H1 (cell line): ENCODE data around the gene MAP3K10. TPM values are rescaled to one million over a fixed set of nuclear protein-coding genes. Genes with fewer than 3 reads are reported as not detected.

ENCODE experiments used
- CTCF ChIA-PET: fragments of 300-600 bp; sonication (Branson Sonifier 250); formaldehyde crosslinking; loops from one replicate; lab custom pipeline; 2021; ENCODE audit not compliant: partially characterized antibody; lab: Charles Lee
- POLR2A ChIA-PET: fragments of 300-600 bp; sonication (Branson Sonifier 250); formaldehyde crosslinking; loops from one replicate; lab custom pipeline; 2021; ENCODE audit warnings: inconsistent platforms; ENCODE audit not compliant: partially characterized antibody; lab: Charles Lee
- DNase-seq, 2 experiments: peaks; one replicate each; pipeline versions ENCODE4 v3.0.0 to v3.0.0-alpha.2; 2010 to 2022; ENCODE audit warnings: low spot score in 2 of 2, low read depth in 1 of 2, mixed read lengths in 1 of 2
- FAIRE-seq: peaks from 2 replicates; lab custom pipeline; 2011; peaks lifted over from hg19 to GRCh38; lab: Jason Lieb, UNC
- H2AFZ ChIP-seq: 2 replicates; pipeline ENCODE4 v1.8.1; 2012; ENCODE audit warnings: low read length, inconsistent platforms
- H2AK5ac ChIP-seq: 2 replicates; pipeline ENCODE4 v1.6.1; 2013; ENCODE audit warnings: low read depth, low read length
- H2BK120ac ChIP-seq: replicated peaks from 2 replicates; pipeline ENCODE3; 2013; ENCODE audit warnings: low read depth, low read length, inconsistent platforms
- H2BK12ac ChIP-seq: 2 replicates; pipeline ENCODE4 v1.6.1; 2013; ENCODE audit warnings: low read depth, low read length
- H2BK15ac ChIP-seq: 2 replicates; pipeline ENCODE4 v1.6.1; 2013; ENCODE audit warnings: low read length
- H2BK20ac ChIP-seq: 2 replicates; pipeline ENCODE4 v1.6.1; 2013; ENCODE audit warnings: low read length
- H2BK5ac ChIP-seq: 2 replicates; pipeline ENCODE4 v1.6.1; 2013; ENCODE audit warnings: low read depth, low read length
- H3K14ac ChIP-seq: 2 replicates; pipeline ENCODE4 v1.6.1; 2013; ENCODE audit warnings: inconsistent platforms; ENCODE audit not compliant: insufficient read length
- H3K18ac ChIP-seq: 2 replicates; pipeline ENCODE4 v1.6.1; 2013; ENCODE audit warnings: low read length; ENCODE audit errors: extremely low read depth
- H3K23ac ChIP-seq: 2 replicates; pipeline ENCODE4 v1.6.1; 2013; ENCODE audit warnings: inconsistent platforms; ENCODE audit not compliant: insufficient read length
- H3K23me2 ChIP-seq: 2 replicates; pipeline ENCODE4 v1.6.1; 2013; ENCODE audit warnings: low read depth, low read length
- H3K27ac ChIP-seq: 2 replicates; pipeline ENCODE4 v1.6.1; 2011; ENCODE audit warnings: low read depth, low read length, inconsistent platforms
- H3K27me3 ChIP-seq, 4 experiments: replicated peaks in 1 of 4; 1 replicate in 1 of 4; 2 replicates in 3 of 4; pipeline versions ENCODE4 v1.6.1 to v1.8.1; 2011 to 2013; ENCODE audit warnings: low read length in 3 of 4, mild to moderate bottlenecking in 3 of 4, inconsistent platforms in 2 of 4, mixed read lengths in 2 of 4, moderate library complexity in 1 of 4; ENCODE audit not compliant: control insufficient read depth in 3 of 4, insufficient read depth in 3 of 4; ENCODE audit errors: extremely low read depth in 1 of 4
- H3K36me3 ChIP-seq, 4 experiments: 2 replicates each; pipeline versions ENCODE4 v1.6.1 to v1.8.1; 2011 to 2013; ENCODE audit warnings: mild to moderate bottlenecking in 4 of 4, low read length in 3 of 4, moderate library complexity in 2 of 4, control low read depth in 1 of 4, inconsistent platforms in 1 of 4; ENCODE audit not compliant: insufficient read depth in 4 of 4, control insufficient read depth in 2 of 4
- H3K4ac ChIP-seq: replicated peaks from 2 replicates; pipeline ENCODE3; 2013; ENCODE audit warnings: low read length, low read depth, mixed read lengths, inconsistent platforms; ENCODE audit not compliant: insufficient read length
- H3K4me1 ChIP-seq, 4 experiments: replicated peaks in 1 of 4; 1 replicate in 1 of 4; 2 replicates in 3 of 4; pipeline versions ENCODE4 v1.6.1 to v1.8.1; 2011 to 2013; ENCODE audit warnings: low read length in 3 of 4, inconsistent platforms in 2 of 4, mixed read lengths in 1 of 4; ENCODE audit not compliant: insufficient read depth in 4 of 4, control insufficient read depth in 3 of 4
- H3K4me2 ChIP-seq, 2 experiments: 2 replicates each; pipeline versions ENCODE4 v1.6.1 to v1.8.1; 2011 to 2013; ENCODE audit warnings: low read depth in 2 of 2, low read length in 2 of 2, control low read depth in 1 of 2, inconsistent platforms in 1 of 2, mild to moderate bottlenecking in 1 of 2; ENCODE audit not compliant: insufficient read depth in 1 of 2
- H3K4me3 ChIP-seq, 4 experiments: fragments of 200-600, 300-600 bp in 1 of 4; sonication (generic), shearing (Covaris generic), sonication (Bioruptor Twin) in 1 of 4; 2 replicates each; pipeline versions ENCODE4 v1.5.1 to v1.8.1; 2011 to 2016; ENCODE audit warnings: low read length in 4 of 4, low read depth in 3 of 4, control low read depth in 2 of 4, inconsistent platforms in 2 of 4, mild to moderate bottlenecking in 2 of 4, mixed read lengths in 1 of 4, moderate library complexity in 1 of 4; ENCODE audit not compliant: insufficient read depth in 2 of 4; ENCODE audit errors: extremely low read depth in 1 of 4
- H3K56ac ChIP-seq: replicated peaks from 2 replicates; pipeline ENCODE3; 2013; ENCODE audit warnings: low read depth, mild to moderate bottlenecking, mixed read lengths, low read length, inconsistent platforms; ENCODE audit not compliant: insufficient read length
- H3K79me1 ChIP-seq: 2 replicates; pipeline ENCODE4 v1.6.1; 2013; ENCODE audit warnings: low read depth, low read length, control low read depth
- H3K79me2 ChIP-seq, 2 experiments: 2 replicates each; pipeline versions ENCODE4 v1.6.1 to v1.8.1; 2012 to 2013; ENCODE audit warnings: low read length in 2 of 2, mild to moderate bottlenecking in 2 of 2, inconsistent platforms in 1 of 2; ENCODE audit not compliant: insufficient read depth in 2 of 2, control insufficient read depth in 1 of 2
- H3K9ac ChIP-seq, 4 experiments: replicated peaks in 1 of 4; 1 replicate in 1 of 4; 2 replicates in 3 of 4; pipeline versions ENCODE4 v1.6.1 to v1.8.1; 2011 to 2013; ENCODE audit warnings: low read depth in 3 of 4, low read length in 3 of 4, control low read depth in 2 of 4, mild to moderate bottlenecking in 2 of 4, moderate library complexity in 2 of 4, inconsistent platforms in 1 of 4; ENCODE audit errors: extremely low read depth in 1 of 4
- H3K9me3 ChIP-seq, 2 experiments: 2 replicates each; pipeline versions ENCODE4 v1.6.1 to v1.8.1; 2012 to 2013; ENCODE audit warnings: mild to moderate bottlenecking in 2 of 2, moderate library complexity in 2 of 2, control low read depth in 1 of 2, inconsistent platforms in 1 of 2, low read depth in 1 of 2, low read length in 1 of 2, mixed read lengths in 1 of 2; ENCODE audit not compliant: insufficient read depth in 2 of 2
- H4K20me1 ChIP-seq, 2 experiments: replicated peaks in 1 of 2; 2 replicates each; pipeline versions ENCODE3 to v1.8.1; 2011 to 2013; ENCODE audit warnings: inconsistent platforms in 2 of 2, low read length in 2 of 2, mild to moderate bottlenecking in 1 of 2; ENCODE audit not compliant: insufficient read depth in 2 of 2, control insufficient read depth in 1 of 2
- H4K5ac ChIP-seq: 2 replicates; pipeline ENCODE4 v1.6.1; 2013; ENCODE audit warnings: low read length, low read depth, mixed read lengths, inconsistent platforms; ENCODE audit not compliant: insufficient read length
- H4K8ac ChIP-seq: 2 replicates; pipeline ENCODE4 v1.8.0; 2013; ENCODE audit warnings: mild to moderate bottlenecking, moderate library complexity, low read length, inconsistent platforms; ENCODE audit not compliant: insufficient read depth; ENCODE audit errors: extremely low read depth
- H4K91ac ChIP-seq: replicated peaks from 2 replicates; pipeline ENCODE3; 2013; ENCODE audit warnings: low read length, mixed read lengths, inconsistent platforms; ENCODE audit not compliant: insufficient read length
- ATF3 ChIP-seq: IDR thresholded peaks from 2 replicates; pipeline ENCODE4 v1.6.1; 2011; ENCODE audit warnings: low read depth, mild to moderate bottlenecking, low read length; ENCODE audit not compliant: insufficient read depth
- CBX5 ChIP-seq: fragments of 300-800, 300-1000 bp; sonication (generic); IDR thresholded peaks from 2 replicates; pipeline ENCODE4 v1.7.1; 2016; ENCODE audit warnings: antibody characterized with exemption, low read length, low read depth
- CEBPB ChIP-seq: IDR thresholded peaks from 2 replicates; pipeline ENCODE4 v1.6.1; 2012; ENCODE audit warnings: low read depth, low read length
- CTBP2 ChIP-seq: IDR thresholded peaks from 2 replicates; pipeline ENCODE4 v1.7.0; 2011; ENCODE audit warnings: borderline replicate concordance, mild to moderate bottlenecking, moderate library complexity, mixed read lengths, low read length; ENCODE audit not compliant: insufficient read depth, insufficient read length
- GABPA ChIP-seq: IDR thresholded peaks from 2 replicates; pipeline ENCODE4 v1.6.1; 2011; ENCODE audit warnings: mild to moderate bottlenecking, low read length, moderate library complexity, borderline replicate concordance; ENCODE audit not compliant: insufficient read depth
- MAX ChIP-seq: IDR thresholded peaks from 2 replicates; pipeline ENCODE4 v1.6.1; 2012; ENCODE audit warnings: inconsistent platforms
- NANOG ChIP-seq: IDR thresholded peaks from 2 replicates; pipeline ENCODE4 v1.6.1; 2011; ENCODE audit warnings: low read length, low read depth, mild to moderate bottlenecking, inconsistent platforms; ENCODE audit not compliant: insufficient read depth, poor library complexity, severe bottlenecking
- RBBP5 ChIP-seq: IDR thresholded peaks from 2 replicates; pipeline ENCODE4 v1.7.1; 2012; ENCODE audit warnings: low read depth, mild to moderate bottlenecking, inconsistent platforms, low read length, moderate library complexity, borderline replicate concordance
- RNF2 ChIP-seq: fragments of 200-900, 300-1000 bp; sonication (generic); IDR thresholded peaks from 2 replicates; pipeline ENCODE4 v1.7.1; 2016; ENCODE audit warnings: borderline replicate concordance, low read depth, mild to moderate bottlenecking, antibody characterized with exemption, low read length; ENCODE audit not compliant: poor library complexity, severe bottlenecking; ENCODE audit errors: missing control alignments
- SAP30 ChIP-seq: fragments of 300-600 bp; sonication (generic); IDR thresholded peaks from 2 replicates; pipeline ENCODE4 v1.7.1; 2012; ENCODE audit warnings: low read length, moderate library complexity, mild to moderate bottlenecking, inconsistent platforms; ENCODE audit not compliant: insufficient read depth, insufficient replicate concordance
- SIN3A ChIP-seq, 2 experiments: IDR thresholded peaks in 1 of 2; conservative IDR thresholded peaks in 1 of 2; 2 replicates each; pipeline ENCODE4 v1.6.1; 2011 to 2012; ENCODE audit warnings: low read length in 2 of 2, improper control_type of control experiment in 1 of 2, low read depth in 1 of 2, mild to moderate bottlenecking in 1 of 2
- SP4 ChIP-seq: IDR thresholded peaks from 2 replicates; pipeline ENCODE4 v1.6.1; 2012; ENCODE audit warnings: low read length, inconsistent platforms
- WGBS, 2 experiments: shearing (Covaris generic) in 1 of 2; methylation state at CpG; one replicate each; pipeline versions ENCODE4 v1.1.6 to v1.1.7; 2013 to 2015; ENCODE audit warnings: low lambda C conversion rate in 2 of 2, mixed read lengths in 2 of 2, inconsistent platforms in 1 of 2, low coverage in 1 of 2, missing lambda C conversion rate in 1 of 2; ENCODE audit not compliant: insufficient replicate concordance in 2 of 2, insufficient coverage in 1 of 2, insufficient read length in 1 of 2; ENCODE audit errors: extremely low coverage in 1 of 2, missing lambda C conversion rate in 1 of 2; 5-methylcytosine and 5-hydroxymethylcytosine counted together
- polyA plus RNA-seq, 7 experiments: library from polyadenylated mRNA; depleted of rRNA in 3 of 7; stranded (reverse) in 5 of 7; unstranded in 2 of 7; fragments of >200 nt in 5 of 7; fragments of 200-250 nt in 2 of 7; gene quantifications; 1 replicate in 5 of 7; 2 replicates in 1 of 7; 4 replicates in 1 of 7; pipeline versions ENCODE4 v1.2.1 to v1.2.3, GENCODE V29; 2011 to 2013; ENCODE audit warnings: missing spikeins in 2 of 7, mixed read lengths in 2 of 7
- total RNA-seq: library from RNA; stranded (reverse); fragmentation: NEBNext Ultra II Directional; extraction: Animal tissue kit (Norgen Biotek cat#: 25700); gene quantifications from 2 replicates; pipeline ENCODE4 v1.2.1, GENCODE V29; 2021

The MAP3K10 gene
- total and polyA plus RNA-seq, 2 of the 8 experiments (the other 6 are each of a cell fraction or from before 2014, with no cell fraction given), result 4.9 to 15.9 TPM

- POLR2A ChIA-PET, result interaction anchor here (0.6 to 1.0 kb wide), 2 partner anchors 9 to 380 kb away, joined by 3 read pairs; no protein-coding TSS in a partner anchor
- Histone ChIP-seq H3K4me3 (no peak overlapping the region), H3K4ac (no peak overlapping the region), H3K23me2 (no peaks in the 10 kb centered on the region), H2BK5ac (no peak overlapping the region), H2AFZ (no peak overlapping the region), H3K36me3 (no peaks in the 10 kb centered on the region), H3K79me1 (no peaks in the 10 kb centered on the region), H2BK20ac (no peak overlapping the region), H4K5ac (no peak overlapping the region), H3K79me2 (no peaks in the 10 kb centered on the region), H3K18ac (no peak overlapping the region), H3K27ac (no peak overlapping the region), H4K20me1 (no peaks in the 10 kb centered on the region), H2BK12ac (no peak overlapping the region), H4K8ac (no peak overlapping the region), H3K27me3 (no peaks in the 10 kb centered on the region), H2AK5ac (no peak overlapping the region), H3K4me2 (no peak overlapping the region), H4K91ac (no peak overlapping the region), H2BK15ac (no peak overlapping the region), H2BK120ac (no peak overlapping the region), H3K56ac (no peak overlapping the region), H3K14ac (no peak overlapping the region), H3K4me1 (no peaks in the 10 kb centered on the region), H3K9ac (no peak overlapping the region), H3K9me3 (no peaks in the 10 kb centered on the region), H3K23ac (no peak overlapping the region)
- DNase-seq, result no peak
- CTCF ChIA-PET, result interaction anchor here (0.5 to 10.1 kb wide), 7 partner anchors 8 to 234 kb away, joined by 3 to 53 read pairs (median 4); no protein-coding TSS in a partner anchor
- WGBS, 2 experiments, result 86% methylated on average over 4 of the region's 4 CpGs; no CpG with 5 or more reads in 1 of the 2 experiments
- no peak for FAIRE-seq
- no peak for TF ChIP-seq SP4
- no peak for TF ChIP-seq NANOG
- no peak for TF ChIP-seq RBBP5
- no peak for TF ChIP-seq GABPA
- TF ChIP-seq CEBPB, result no peak
- no peak for TF ChIP-seq SIN3A (conservative IDR thresholded peaks at IDR 0.05 in 1 of 2, IDR thresholded peaks at IDR 0.05 in 1 of 2; ENCODE audit: low read depth in 1 of 2, low read length in 2 of 2)
- TF ChIP-seq CTBP2, result no peak
- no peak for TF ChIP-seq MAX
- no peak for TF ChIP-seq RNF2
- no peak for TF ChIP-seq SAP30
- TF ChIP-seq CBX5, result no peak
- no peak for TF ChIP-seq ATF3
These were observed 17.1 kb upstream of the MAP3K10 start for GRCh38 chr19:40174092-40174491.
